Activated CD8-positive, alpha-beta T cell treated with anti-CD3 and anti-CD28 coated beads for 36 hours (primary cell): ENCODE results near the gene DCUN1D4. TPM values are rescaled to one million over a fixed set of nuclear protein-coding genes. Genes with fewer than 3 reads are reported as not detected.

Experiments used
- ATAC-seq: fragments of 200-7000 bp; cut with Tn5 transposase; one replicate; pipeline ENCODE4 v1.10.0; 2021; ENCODE audit warnings: mild to moderate bottlenecking, moderate library complexity
- CTCF ChIA-PET: fragments of 350-600 bp; sonication (Branson Sonifier 250); formaldehyde crosslinking; loops from one replicate; lab custom pipeline; 2021; ENCODE audit warnings: antibody characterized with exemption; lab: Charles Lee
- POLR2A ChIA-PET: fragments of 350-600 bp; sonication (Branson Sonifier 250); formaldehyde crosslinking; loops from one replicate; lab custom pipeline; 2021; ENCODE audit warnings: antibody characterized with exemption; lab: Charles Lee
- DNase-seq: peaks from one replicate; pipeline ENCODE4 v3.0.0-alpha.2; 2020
- H3K27ac Mint-ChIP-seq: one replicate; pipeline ENCODE4 v1.8.0; 2021; ENCODE audit warnings: mild to moderate bottlenecking, mixed read lengths
- H3K27me3 Mint-ChIP-seq: one replicate; pipeline ENCODE4 v1.8.0; 2021; ENCODE audit warnings: mixed read lengths
- H3K36me3 Mint-ChIP-seq: one replicate; pipeline ENCODE4 v1.8.0; 2021; ENCODE audit warnings: low read depth, mixed read lengths
- H3K4me1 Mint-ChIP-seq: one replicate; pipeline ENCODE4 v1.8.0; 2021; ENCODE audit warnings: low read depth, mixed read lengths
- H3K4me3 Mint-ChIP-seq: one replicate; pipeline ENCODE4 v1.8.0; 2021; ENCODE audit warnings: mild to moderate bottlenecking, moderate library complexity, mixed read lengths
- H3K9me3 Mint-ChIP-seq: one replicate; pipeline ENCODE4 v1.8.0; 2021; ENCODE audit warnings: mixed read lengths
- CTCF ChIP-seq: fragments of 200-600 bp; IDR thresholded peaks from one replicate; pipeline ENCODE4 v1.8.0; 2022; ENCODE audit warnings: antibody characterized with exemption, mild to moderate bottlenecking
- intact Hi-C: fragments of 100-400 bp; cut with micrococcal nuclease; formaldehyde crosslinking; loops from one replicate; pipeline ENCODE4 v1.10.0; 2022
- total RNA-seq, 2 experiments: library from RNA; stranded (reverse); gene quantifications; one replicate each; pipeline ENCODE4 v1.2.3, GENCODE V29; 2021

Gene DCUN1D4
- total RNA-seq, 2 experiments from 2014 or later = 32.6 to 39.8 TPM

GRCh38 chr4:51895816-51896408 is 53.0 kb downstream of the DCUN1D4 start:
- H3K4me3 Mint-ChIP-seq = no peak overlapping the region
- peak; percentile 65 for TF ChIP-seq CTCF
- peak overlapping the region; percentile 34 for H3K27ac Mint-ChIP-seq

GRCh38 chr4:51901363-51901762 is 58.4 kb downstream of the DCUN1D4 start:
- CTCF ChIA-PET = no interaction called here
- Mint-ChIP-seq H3K4me3 (no peak overlapping the region), H3K27me3 (no peaks in the 10 kb centered on the region), H3K27ac (no peak overlapping the region), H3K9me3 (no peaks in the 10 kb centered on the region), H3K36me3 (peaks cover 45% of the 10 kb centered on the region), H3K4me1 (peaks cover 10% of the 10 kb centered on the region)
- DNase-seq = no peak
- no peak for ATAC-seq
- intact Hi-C loops = no loop called here
- TF ChIP-seq CTCF = no peak
- POLR2A ChIA-PET = interaction anchor here (0.5 to 0.7 kb wide), 2 partner anchors 13 to 55 kb away, joined by 3 read pairs; no protein-coding TSS in a partner anchor

More at GRCh38 chr4:51895816-51896408, 53.0 kb downstream of the DCUN1D4 start:
- Mint-ChIP-seq H3K4me1 (peaks cover 20% of the 10 kb centered on the region), H3K9me3 (no peaks in the 10 kb centered on the region), H3K27me3 (no peaks in the 10 kb centered on the region), H3K36me3 (peaks cover 31% of the 10 kb centered on the region)
- ATAC-seq (peak; percentile 100), DNase-seq (peak; percentile 74)
- ChIA-PET POLR2A (no interaction called here), CTCF (interaction anchor here (0.6 to 2.9 kb wide), 18 partner anchors 9 to 141 kb away, joined by 3 to 16 read pairs (median 4); no protein-coding TSS in a partner anchor)
- intact Hi-C loops = loop anchor here (5.0 kb wide), 1 partner anchor 131 kb away; no protein-coding TSS in a partner anchor

- Mint-ChIP-seq H3K27me3 (no peaks in the 10 kb centered on the region), H3K36me3 (peaks cover 42% of the 10 kb centered on the region), H3K27ac (peak overlapping the region; percentile 39), H3K9me3 (no peaks in the 10 kb centered on the region), H3K4me1 (peaks cover 7% of the 10 kb centered on the region), H3K4me3 (no peak overlapping the region)
- peak; percentile 35 for DNase-seq
- ATAC-seq = peak; percentile 61
- ChIA-PET POLR2A (no interaction called here), CTCF (interaction anchor here (1.9 kb wide), 1 partner anchor 10 kb away, joined by 16 read pairs; no protein-coding TSS in a partner anchor)
- intact Hi-C loops = no loop called here
- TF ChIP-seq CTCF = no peak
Measured at GRCh38 chr4:51906167-51906958, 63.4 kb downstream of the DCUN1D4 start.

- Mint-ChIP-seq H3K27ac (no peak overlapping the region), H3K4me3 (no peak overlapping the region), H3K4me1 (peaks cover 7% of the 10 kb centered on the region), H3K9me3 (no peaks in the 10 kb centered on the region), H3K27me3 (no peaks in the 10 kb centered on the region), H3K36me3 (peaks cover 42% of the 10 kb centered on the region)
- DNase-seq (no peak), ATAC-seq (no peak)
- CTCF ChIA-PET = interaction anchor here (0.6 to 1.9 kb wide), 2 partner anchors 11 to 44 kb away, joined by 3 to 16 read pairs; no protein-coding TSS in a partner anchor
- POLR2A ChIA-PET = no interaction called here
- no peak for TF ChIP-seq CTCF
- intact Hi-C loops = no loop called here
Measured at GRCh38 chr4:51907006-51907669, 64.2 kb downstream of the DCUN1D4 start.
